ENCODE measurements around the gene ACKR1. TPM values are rescaled to one million over a fixed set of nuclear protein-coding genes. Genes with fewer than 3 reads are reported as not detected.

Gene ACKR1
- total and polyA plus RNA-seq, 9 donors: 0.94 to 3.2 (median 1.6) TPM

DNA sequence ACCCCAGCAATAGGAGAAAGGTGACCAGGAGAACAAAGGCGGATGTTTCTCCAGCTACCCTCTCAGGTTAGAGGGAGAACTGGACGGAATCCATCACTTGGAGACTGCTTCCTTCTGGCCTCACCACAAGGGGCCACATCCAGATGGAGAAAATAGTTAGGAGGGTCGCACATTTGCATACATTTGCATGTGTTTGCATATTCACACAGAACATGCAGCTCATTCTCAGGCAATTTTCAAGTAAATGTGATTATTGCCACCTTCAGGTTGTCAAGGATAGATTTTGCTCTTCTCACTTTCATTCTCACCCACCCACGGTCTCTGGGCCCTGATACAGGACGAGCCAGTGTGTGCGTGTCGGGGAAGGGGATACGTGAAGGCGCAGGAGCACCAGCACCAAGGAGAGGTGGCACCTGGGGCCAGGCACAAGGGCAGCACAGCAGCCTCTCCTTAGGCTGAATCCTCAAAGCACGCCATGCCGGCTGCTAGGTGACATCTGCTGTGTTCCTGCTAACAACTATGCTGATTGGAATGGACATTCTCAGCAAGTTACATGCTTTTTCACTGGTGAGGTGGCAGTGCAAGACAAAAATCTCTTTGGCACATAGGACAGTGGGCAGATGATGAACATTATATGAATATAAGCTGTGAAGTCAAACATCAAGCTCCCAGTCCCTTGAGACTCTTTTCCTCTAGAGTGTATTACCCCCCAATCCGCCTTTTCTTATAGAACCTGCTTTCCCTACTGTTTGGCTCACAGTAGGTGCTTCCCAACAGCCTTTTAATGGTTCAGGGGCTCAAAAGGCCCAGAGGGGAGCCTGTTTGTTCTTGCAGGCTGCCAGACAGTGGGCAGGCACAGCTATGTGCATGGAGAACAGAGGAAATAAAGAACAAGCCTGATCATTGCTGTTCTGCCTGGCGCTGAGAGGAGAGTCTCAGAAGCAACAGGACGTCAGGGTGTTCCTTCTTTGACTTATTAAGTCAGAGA lies 14.3 kb downstream of the ACKR1 start:
- no peak overlapping the region for H3K4me3 ChIP-seq (ENCODE audit: low read length)
- no peak for DNase-seq
- H3K4me1 ChIP-seq (ENCODE audit: control insufficient read depth, insufficient read depth, low read length): no peaks in the 10 kb centered on the region
- WGBS (ENCODE audit: insufficient coverage): 31% methylated on average over 7 of the region's 14 CpGs
- H3K9me3 ChIP-seq (replicated peaks; ENCODE audit: control insufficient read depth, low read depth, low read length): no peaks in the 10 kb centered on the region
- no peaks in the 10 kb centered on the region for H3K36me3 ChIP-seq (ENCODE audit: control insufficient read depth, insufficient read depth, low read length)
- H3K27me3 ChIP-seq (ENCODE audit: control insufficient read depth, insufficient read depth, low read length): peaks cover 4% of the 10 kb centered on the region
- no peak overlapping the region for H3K27ac ChIP-seq (ENCODE audit: low read length)

DNA sequence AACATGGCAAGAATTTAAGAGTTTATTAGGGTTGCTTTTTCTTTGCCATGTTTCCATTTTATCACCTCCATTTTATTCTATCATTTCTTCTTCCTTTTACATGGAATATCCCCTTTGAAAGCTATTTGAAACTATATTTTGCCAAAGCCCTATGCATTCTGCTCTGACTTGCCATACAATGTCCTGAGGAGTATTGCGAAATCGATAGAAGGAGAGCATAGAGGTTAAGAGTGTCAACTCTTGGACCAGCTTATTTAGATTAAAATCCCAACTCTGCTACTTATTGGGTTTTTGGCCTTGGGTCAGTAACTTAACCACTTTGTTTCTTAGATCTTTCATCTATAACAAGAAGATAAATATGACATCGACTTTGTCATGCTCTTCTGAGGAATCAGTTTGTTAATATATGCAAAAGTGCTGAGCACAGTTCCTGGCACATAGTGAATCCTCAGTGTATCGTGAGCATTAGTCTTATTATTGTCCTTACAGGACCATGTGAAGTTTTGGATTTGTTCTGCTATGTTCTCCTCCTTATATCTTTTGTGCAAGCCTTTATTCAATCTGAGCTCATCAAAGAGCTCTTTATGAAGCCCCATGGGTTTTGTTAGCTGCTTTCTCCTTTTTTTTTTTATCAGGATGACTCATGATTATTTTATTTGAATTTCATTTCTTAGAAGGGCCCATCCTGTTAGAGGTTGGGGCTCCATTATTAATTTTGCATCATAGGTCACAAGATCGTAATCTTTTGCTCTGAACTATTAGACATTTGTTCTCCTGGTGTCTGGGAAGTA lies 17.6 kb downstream of the ACKR1 start:
- H3K9me3 ChIP-seq (replicated peaks; ENCODE audit: control insufficient read depth, low read depth, low read length): no peaks in the 10 kb centered on the region
- H3K27ac ChIP-seq (ENCODE audit: low read length): no peak overlapping the region
- no peak for DNase-seq
- H3K4me1 ChIP-seq (ENCODE audit: control insufficient read depth, insufficient read depth, low read length): no peaks in the 10 kb centered on the region
- no peak overlapping the region for H3K4me3 ChIP-seq (ENCODE audit: low read length)
- H3K27me3 ChIP-seq (ENCODE audit: control insufficient read depth, insufficient read depth, low read length): no peaks in the 10 kb centered on the region
- no peaks in the 10 kb centered on the region for H3K36me3 ChIP-seq (ENCODE audit: control insufficient read depth, insufficient read depth, low read length)
- WGBS (ENCODE audit: insufficient coverage): no CpG with 5 or more reads among the region's 5 CpGs

GRCh38 chr1:159223004-159223403 lies 18.3 kb downstream of the ACKR1 start:
- 60% methylated on average over 1 of the region's 2 CpGs for WGBS (ENCODE audit: insufficient coverage)
- no peaks in the 10 kb centered on the region for H3K27me3 ChIP-seq (ENCODE audit: control insufficient read depth, insufficient read depth, low read length)
- no peaks in the 10 kb centered on the region for H3K4me1 ChIP-seq (ENCODE audit: control insufficient read depth, insufficient read depth, low read length)
- no peak for DNase-seq
- H3K27ac ChIP-seq (ENCODE audit: low read length): no peak overlapping the region
- H3K4me3 ChIP-seq (ENCODE audit: low read length): no peak overlapping the region
- H3K9me3 ChIP-seq (replicated peaks; ENCODE audit: control insufficient read depth, low read depth, low read length): no peaks in the 10 kb centered on the region
- no peaks in the 10 kb centered on the region for H3K36me3 ChIP-seq (ENCODE audit: control insufficient read depth, insufficient read depth, low read length)

DNA sequence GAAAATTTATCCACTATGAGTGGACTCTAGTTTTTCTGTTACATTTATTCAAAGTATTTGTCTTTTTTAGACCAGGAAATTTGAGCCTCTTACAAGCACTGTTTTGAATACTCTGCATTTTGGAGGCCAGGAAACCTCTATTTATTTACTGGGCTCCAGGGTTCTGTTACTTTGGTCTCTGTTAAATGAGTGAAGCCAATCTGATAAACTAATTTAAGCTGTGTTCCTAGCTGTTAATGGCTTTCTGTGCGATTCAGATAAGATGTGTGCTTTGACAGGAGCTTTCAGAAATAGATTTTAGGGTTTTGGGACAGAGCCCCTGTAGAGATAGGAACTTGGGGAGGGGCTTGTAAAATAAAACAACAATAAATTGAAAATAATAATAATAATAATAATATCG lies 23.9 kb downstream of the ACKR1 start:
- no peaks in the 10 kb centered on the region for H3K9me3 ChIP-seq (replicated peaks; ENCODE audit: control insufficient read depth, low read depth, low read length)
- no peak overlapping the region for H3K4me3 ChIP-seq (ENCODE audit: low read length)
- no peaks in the 10 kb centered on the region for H3K27me3 ChIP-seq (ENCODE audit: control insufficient read depth, insufficient read depth, low read length)
- no peak for DNase-seq
- WGBS (ENCODE audit: insufficient coverage): no CpG with 5 or more reads among the region's 2 CpGs
- H3K36me3 ChIP-seq (ENCODE audit: control insufficient read depth, insufficient read depth, low read length): no peaks in the 10 kb centered on the region
- H3K4me1 ChIP-seq (ENCODE audit: control insufficient read depth, insufficient read depth, low read length): no peaks in the 10 kb centered on the region
- no peak overlapping the region for H3K27ac ChIP-seq (ENCODE audit: low read length)

- Histone ChIP-seq H3K9me3 (replicated peaks; ENCODE audit: control insufficient read depth, low read depth, low read length) (no peaks in the 10 kb centered on the region), H3K4me3 (ENCODE audit: low read length) (no peak overlapping the region), H3K27ac (ENCODE audit: low read length) (no peak overlapping the region), H3K36me3 (ENCODE audit: control insufficient read depth, insufficient read depth, low read length) (no peaks in the 10 kb centered on the region), H3K4me1 (ENCODE audit: control insufficient read depth, insufficient read depth, low read length) (no peaks in the 10 kb centered on the region), H3K27me3 (ENCODE audit: control insufficient read depth, insufficient read depth, low read length) (no peaks in the 10 kb centered on the region)
- DNase-seq: no peak
- 75% methylated on average over 6 of the region's 8 CpGs for WGBS (ENCODE audit: insufficient coverage)
These were observed 24.7 kb downstream of the ACKR1 start for GRCh38 chr1:159229260-159229885.

- H3K27ac ChIP-seq (ENCODE audit: low read length): no peak overlapping the region
- H3K4me3 ChIP-seq (ENCODE audit: low read length): no peak overlapping the region
- no peaks in the 10 kb centered on the region for H3K36me3 ChIP-seq (ENCODE audit: control insufficient read depth, insufficient read depth, low read length)
- no peaks in the 10 kb centered on the region for H3K4me1 ChIP-seq (ENCODE audit: control insufficient read depth, insufficient read depth, low read length)
- DNase-seq: no peak
- no peaks in the 10 kb centered on the region for H3K9me3 ChIP-seq (replicated peaks; ENCODE audit: control insufficient read depth, low read depth, low read length)
- H3K27me3 ChIP-seq (ENCODE audit: control insufficient read depth, insufficient read depth, low read length): no peaks in the 10 kb centered on the region
- no CpG with 5 or more reads among the region's 1 CpG for WGBS (ENCODE audit: insufficient coverage)
These were observed 25.2 kb downstream of the ACKR1 start for GRCh38 chr1:159229896-159230295.

DNA sequence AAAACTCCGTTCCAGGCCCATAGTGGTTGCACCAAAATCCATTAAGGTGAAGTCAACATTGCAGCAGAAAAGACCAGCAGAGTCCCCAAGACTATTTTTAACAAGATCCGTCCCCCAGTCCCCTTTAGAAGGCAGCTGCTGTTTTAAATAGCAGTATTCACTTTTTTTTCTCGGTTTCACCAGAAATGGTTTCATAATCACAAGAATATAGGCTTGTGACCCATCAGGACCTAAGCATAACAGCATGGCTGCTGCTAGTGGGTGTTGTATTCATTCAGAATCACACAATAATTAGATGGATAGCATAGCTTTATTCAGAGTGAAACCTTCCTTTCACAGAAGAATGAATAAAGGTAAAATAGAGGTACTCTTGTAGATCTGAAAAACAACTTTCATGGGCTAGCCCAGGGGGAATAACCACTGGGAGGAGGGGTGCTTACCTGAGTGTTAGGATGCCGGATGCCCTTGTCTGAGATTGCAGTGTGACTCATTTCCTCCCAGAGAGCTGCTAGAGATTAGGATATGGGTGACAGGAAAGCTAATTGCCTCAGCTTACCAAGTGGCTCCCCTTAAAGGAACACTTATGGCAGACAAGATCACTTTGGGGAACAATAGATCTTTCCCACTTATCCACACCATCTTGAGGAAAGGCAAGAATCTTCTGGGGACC lies 35.0 kb downstream of the ACKR1 start:
- Histone ChIP-seq H3K4me1 (ENCODE audit: control insufficient read depth, insufficient read depth, low read length) (no peaks in the 10 kb centered on the region), H3K36me3 (ENCODE audit: control insufficient read depth, insufficient read depth, low read length) (no peaks in the 10 kb centered on the region), H3K27me3 (ENCODE audit: control insufficient read depth, insufficient read depth, low read length) (no peaks in the 10 kb centered on the region), H3K4me3 (ENCODE audit: low read length) (no peak overlapping the region), H3K27ac (ENCODE audit: low read length) (no peak overlapping the region), H3K9me3 (replicated peaks; ENCODE audit: control insufficient read depth, low read depth, low read length) (no peaks in the 10 kb centered on the region)
- 58% methylated on average over 2 of the region's 4 CpGs for WGBS (ENCODE audit: insufficient coverage)
- no peak for DNase-seq

DNA sequence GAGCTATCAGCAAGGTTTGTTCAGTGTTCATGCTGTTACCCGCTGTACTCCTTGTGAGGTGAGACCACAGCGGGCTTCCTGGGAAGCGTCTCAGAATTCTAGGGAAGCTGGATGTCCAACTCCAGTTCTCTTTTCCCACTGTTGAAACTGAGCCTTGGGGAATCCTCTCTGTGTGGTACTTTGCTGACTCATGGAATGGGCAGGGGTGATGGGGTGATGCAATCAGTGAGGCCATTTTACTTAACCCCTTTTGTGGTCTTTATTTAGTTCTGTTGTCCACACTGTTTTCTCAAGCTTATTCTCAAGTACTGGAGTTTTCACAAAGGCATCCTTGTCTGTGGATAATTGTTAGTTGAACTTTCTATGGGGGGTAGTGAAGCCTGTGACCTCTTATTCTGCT lies 42.6 kb downstream of the ACKR1 start:
- H3K27ac ChIP-seq (ENCODE audit: low read length): no peak overlapping the region
- H3K36me3 ChIP-seq (ENCODE audit: control insufficient read depth, insufficient read depth, low read length): no peaks in the 10 kb centered on the region
- WGBS (ENCODE audit: insufficient coverage): no CpG with 5 or more reads among the region's 3 CpGs

DNA sequence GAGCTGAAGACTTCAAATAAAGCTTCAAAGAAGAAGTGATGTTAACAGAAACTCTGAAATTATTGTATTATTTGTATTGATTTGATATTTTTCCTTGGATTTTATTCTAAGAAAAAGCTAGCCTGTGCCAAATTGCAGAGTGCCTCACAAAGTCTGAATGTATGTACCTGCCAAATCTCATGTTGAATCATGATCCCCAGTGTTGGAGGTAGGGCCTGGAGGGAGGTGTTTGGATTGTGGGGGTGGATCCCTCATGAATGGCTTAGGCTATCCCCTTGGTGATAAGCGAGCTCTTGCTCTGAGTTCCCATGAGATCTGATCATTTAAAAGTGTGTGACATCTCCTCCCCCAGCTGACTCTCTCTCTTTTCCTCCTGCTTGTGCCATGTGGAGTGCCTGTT lies 43.6 kb downstream of the ACKR1 start:
- no peak for DNase-seq
- 43% methylated on average over 1 of the region's 1 CpG for WGBS (ENCODE audit: insufficient coverage)
- H3K27ac ChIP-seq (ENCODE audit: low read length): no peak overlapping the region
- H3K27me3 ChIP-seq (ENCODE audit: control insufficient read depth, insufficient read depth, low read length): no peaks in the 10 kb centered on the region
- no peak overlapping the region for H3K4me3 ChIP-seq (ENCODE audit: low read length)
- H3K9me3 ChIP-seq (replicated peaks; ENCODE audit: control insufficient read depth, low read depth, low read length): peaks cover 22% of the 10 kb centered on the region
- H3K36me3 ChIP-seq (ENCODE audit: control insufficient read depth, insufficient read depth, low read length): no peaks in the 10 kb centered on the region
- H3K4me1 ChIP-seq (ENCODE audit: control insufficient read depth, insufficient read depth, low read length): no peaks in the 10 kb centered on the region

More for the DNA sequence above, 42.6 kb downstream of the ACKR1 start:
- no peak overlapping the region for H3K4me3 ChIP-seq (ENCODE audit: low read length)
- peaks cover 18% of the 10 kb centered on the region for H3K9me3 ChIP-seq (replicated peaks; ENCODE audit: control insufficient read depth, low read depth, low read length)
- no peak for DNase-seq
- H3K27me3 ChIP-seq (ENCODE audit: control insufficient read depth, insufficient read depth, low read length): no peaks in the 10 kb centered on the region
- H3K4me1 ChIP-seq (ENCODE audit: control insufficient read depth, insufficient read depth, low read length): no peaks in the 10 kb centered on the region

Data from muscle of leg (tissue), 11 donors.